H9 (cell line): ENCODE data around the gene ABCB8. TPM values are rescaled to one million over a fixed set of nuclear protein-coding genes. Genes with fewer than 3 reads are reported as not detected.

Experiments
- DNase-seq: peaks from one replicate; pipeline ENCODE4 v3.0.0-alpha.2; 2017
- H2AFZ ChIP-seq: one replicate; pipeline ENCODE4 v1.6.1; 2013; ENCODE audit warnings: mild to moderate bottlenecking, low read length, control low read depth, moderate library complexity
- H2AK5ac ChIP-seq: 2 replicates; pipeline ENCODE4 v1.6.1; 2013; ENCODE audit warnings: low read length, control low read depth, mixed read lengths; ENCODE audit not compliant: insufficient read length
- H2BK120ac ChIP-seq: one replicate; pipeline ENCODE4 v1.6.1; 2013; ENCODE audit warnings: low read depth, mild to moderate bottlenecking, low read length, control low read depth, inconsistent platforms; ENCODE audit not compliant: poor library complexity, severe bottlenecking
- H2BK12ac ChIP-seq: 2 replicates; pipeline ENCODE4 v1.6.1; 2013; ENCODE audit warnings: low read length, control low read depth, mixed read lengths, low read depth; ENCODE audit not compliant: insufficient read length
- H2BK15ac ChIP-seq: 2 replicates; pipeline ENCODE4 v1.6.1; 2013; ENCODE audit warnings: low read depth, low read length, control low read depth
- H2BK20ac ChIP-seq: one replicate; pipeline ENCODE4 v1.6.1; 2013; ENCODE audit warnings: low read depth, mild to moderate bottlenecking, low read length, control low read depth, inconsistent platforms; ENCODE audit not compliant: poor library complexity, severe bottlenecking
- H2BK5ac ChIP-seq: 2 replicates; pipeline ENCODE4 v1.6.1; 2013; ENCODE audit warnings: low read length, control low read depth, mixed read lengths; ENCODE audit not compliant: insufficient read length
- H3K14ac ChIP-seq: 2 replicates; pipeline ENCODE4 v1.6.1; 2013; ENCODE audit warnings: low read length, control low read depth; ENCODE audit not compliant: insufficient read depth
- H3K18ac ChIP-seq: 2 replicates; pipeline ENCODE4 v1.6.1; 2013; ENCODE audit warnings: low read depth, mild to moderate bottlenecking, mixed read lengths, low read length, control low read depth; ENCODE audit not compliant: insufficient read length
- H3K23ac ChIP-seq: 2 replicates; pipeline ENCODE4 v1.6.1; 2013; ENCODE audit warnings: low read length, control low read depth, mixed read lengths, low read depth; ENCODE audit not compliant: insufficient read length
- H3K23me2 ChIP-seq: 2 replicates; pipeline ENCODE4 v1.6.1; 2013; ENCODE audit warnings: low read depth, mild to moderate bottlenecking, mixed read lengths, low read length, control low read depth; ENCODE audit not compliant: insufficient read length, poor library complexity, severe bottlenecking
- H3K27ac ChIP-seq: 2 replicates; pipeline ENCODE4 v1.5.1; 2013; ENCODE audit warnings: low read length, control low read depth, mixed read lengths, low read depth; ENCODE audit not compliant: insufficient read length
- H3K27me3 ChIP-seq: 2 replicates; pipeline ENCODE4 v1.6.1; 2013; ENCODE audit warnings: low read length, control low read depth, inconsistent platforms; ENCODE audit not compliant: insufficient read depth
- H3K4ac ChIP-seq: 2 replicates; pipeline ENCODE4 v1.6.1; 2013; ENCODE audit warnings: low read depth, mild to moderate bottlenecking, control low read depth, inconsistent platforms, low read length, moderate library complexity
- H3K4me1 ChIP-seq: 2 replicates; pipeline ENCODE4 v1.6.1; 2013; ENCODE audit warnings: low read length, control low read depth, inconsistent platforms; ENCODE audit not compliant: insufficient read depth
- H3K4me2 ChIP-seq: 2 replicates; pipeline ENCODE4 v1.6.1; 2013; ENCODE audit warnings: low read length, control low read depth, mixed read lengths; ENCODE audit not compliant: insufficient read length, insufficient read depth
- H3K56ac ChIP-seq: 2 replicates; pipeline ENCODE4 v1.6.1; 2013; ENCODE audit warnings: low read depth, mild to moderate bottlenecking, mixed read lengths, low read length, control low read depth; ENCODE audit not compliant: insufficient read length
- H3K79me1 ChIP-seq: 2 replicates; pipeline ENCODE4 v1.6.1; 2013; ENCODE audit warnings: low read depth, mild to moderate bottlenecking, moderate library complexity, low read length, control low read depth, inconsistent platforms; ENCODE audit not compliant: insufficient read depth, poor library complexity, severe bottlenecking
- H3K79me2 ChIP-seq: 2 replicates; pipeline ENCODE4 v1.6.1; 2013; ENCODE audit warnings: low read length, control low read depth, inconsistent platforms; ENCODE audit not compliant: insufficient read depth
- H3K9ac ChIP-seq: 2 replicates; pipeline ENCODE4 v1.6.1; 2013; ENCODE audit warnings: low read length, control low read depth, mixed read lengths; ENCODE audit not compliant: insufficient read length; ENCODE audit errors: extremely low read depth
- H3K9me3 ChIP-seq: one replicate; pipeline ENCODE4 v1.6.1; 2013; ENCODE audit warnings: low read depth, low read length, inconsistent platforms; ENCODE audit not compliant: control insufficient read depth
- H3T11ph ChIP-seq: one replicate; pipeline ENCODE4 v1.6.1; 2013; ENCODE audit warnings: mild to moderate bottlenecking, low read length, control low read depth, inconsistent platforms
- H4K20me1 ChIP-seq: one replicate; pipeline ENCODE4 v1.6.1; 2013; ENCODE audit not compliant: control insufficient read depth, insufficient read length, insufficient read depth
- H4K5ac ChIP-seq: 2 replicates; pipeline ENCODE4 v1.6.1; 2013; ENCODE audit warnings: low read depth, mild to moderate bottlenecking, mixed read lengths, low read length, control low read depth; ENCODE audit not compliant: insufficient read length
- H4K8ac ChIP-seq: replicated peaks from 2 replicates; pipeline ENCODE4 v1.6.1; 2013; ENCODE audit warnings: low read length, control low read depth, mixed read lengths, low read depth; ENCODE audit not compliant: insufficient read length
- H4K91ac ChIP-seq: 2 replicates; pipeline ENCODE4 v1.6.1; 2013; ENCODE audit warnings: low read depth, mild to moderate bottlenecking, moderate library complexity, mixed read lengths, low read length, control low read depth; ENCODE audit not compliant: insufficient read length
- H3K27ac Mint-ChIP-seq, 3 experiments: 2 replicates in 2 of 3; 3 replicates in 1 of 3; pipeline ENCODE4 v1.8.0; 2020 to 2021; ENCODE audit warnings: mixed read lengths in 3 of 3, mild to moderate bottlenecking in 1 of 3, moderate library complexity in 1 of 3
- H3K27me3 Mint-ChIP-seq: 2 replicates; pipeline ENCODE4 v1.8.0; 2021; ENCODE audit warnings: low read depth, mild to moderate bottlenecking, moderate library complexity, mixed read lengths
- H3K36me3 Mint-ChIP-seq, 3 experiments: 2 replicates in 2 of 3; 3 replicates in 1 of 3; pipeline ENCODE4 v1.8.0; 2020 to 2021; ENCODE audit warnings: low read depth in 3 of 3, mixed read lengths in 3 of 3; ENCODE audit not compliant: insufficient read depth in 1 of 3
- H3K4me1 Mint-ChIP-seq, 2 experiments: 2 replicates each; pipeline ENCODE4 v1.8.0; 2020; ENCODE audit warnings: mixed read lengths in 2 of 2
- H3K4me3 Mint-ChIP-seq, 2 experiments: 2 replicates in 1 of 2; 3 replicates in 1 of 2; pipeline ENCODE4 v1.8.0; 2020 to 2021; ENCODE audit warnings: mild to moderate bottlenecking in 2 of 2, mixed read lengths in 2 of 2, moderate library complexity in 1 of 2
- H3K9me3 Mint-ChIP-seq, 2 experiments: 2 replicates in 1 of 2; 3 replicates in 1 of 2; pipeline ENCODE4 v1.8.0; 2020; ENCODE audit warnings: mild to moderate bottlenecking in 2 of 2, mixed read lengths in 2 of 2, moderate library complexity in 1 of 2
- CTCF ChIP-seq: fragments of 200-600 bp; sonication (generic); conservative IDR thresholded peaks from 3 replicates; pipeline ENCODE4 v1.8.0; 2021; ENCODE audit warnings: antibody characterized with exemption, mild to moderate bottlenecking
- WGBS: extraction: QIAGEN DNeasy Blood & Tissue Kit; methylation state at CpG from one replicate; pipeline ENCODE4 v1.1.7; 2013; ENCODE audit warnings: missing lambda C conversion rate, low lambda C conversion rate, mixed read lengths; ENCODE audit not compliant: insufficient read length; ENCODE audit errors: extremely low coverage; 5-methylcytosine and 5-hydroxymethylcytosine counted together
- total RNA-seq: library from RNA; stranded (reverse); gene quantifications from 2 replicates; pipeline ENCODE4 v1.2.1, GENCODE V29; 2021

The ABCB8 gene
- total RNA-seq, 1 experiment from 2014 or later = 22.1 TPM

- Histone ChIP-seq H3K79me1 (no peaks in the 10 kb centered on the region), H3K23me2 (peaks cover 4% of the 10 kb centered on the region), H3K4me2 (no peak overlapping the region), H3K27ac (no peak overlapping the region), H3K23ac (no peak overlapping the region), H2BK20ac (no peak overlapping the region), H4K5ac (no peak overlapping the region), H2BK12ac (no peak overlapping the region), H2AK5ac (no peak overlapping the region), H2BK15ac (no peak overlapping the region), H4K8ac (no peak overlapping the region), H4K91ac (no peak overlapping the region), H3K14ac (no peak overlapping the region; the same call in 1 of the 2 replicates), H4K20me1 (no peaks in the 10 kb centered on the region), H3K56ac (no peak overlapping the region), H3K18ac (no peak overlapping the region), H2BK120ac (no peak overlapping the region), H2BK5ac (no peak overlapping the region), H3K9me3 (no peaks in the 10 kb centered on the region), H2AFZ (no peak overlapping the region), H3T11ph (no peak overlapping the region), H3K4me1 (no peaks in the 10 kb centered on the region), H3K4ac (no peak overlapping the region), H3K79me2 (no peaks in the 10 kb centered on the region), H3K27me3 (no peaks in the 10 kb centered on the region), H3K9ac (no peak overlapping the region)
- Mint-ChIP-seq H3K27ac (no peak overlapping the region), H3K4me1 (peaks cover 0 to 14% of the 10 kb centered on the region in 2 experiments), H3K4me3 (no peak overlapping the region), H3K9me3 (no peaks in the 10 kb centered on the region), H3K36me3 (peaks cover 0 to 3% (median 0%) of the 10 kb centered on the region in 3 experiments; a peak in 1 of 7 replicates), H3K27me3 (peaks cover 1% of the 10 kb centered on the region)
- WGBS = no CpG with 5 or more reads among the region's 12 CpGs
- DNase-seq = no peak
- TF ChIP-seq CTCF = no peak
Measured at GRCh38 chr7:151003572-151003971, 24.7 kb upstream of the ABCB8 start.
